Parathyroid adenoma (tissue), 2 donors: ENCODE measurements around the gene TAB2.

ENCODE experiments used
- H2AFZ ChIP-seq: fragments of 300-600 bp; sonication (generic); one replicate; pipeline ENCODE4 v1.7.0; 2017; ENCODE audit warnings: antibody characterized with exemption, mild to moderate bottlenecking
- H3K27ac ChIP-seq: fragments of 300-600 bp; sonication (generic); one replicate; pipeline ENCODE4 v1.7.0; 2017
- H3K27me3 ChIP-seq: fragments of 300-600 bp; sonication (generic); one replicate; pipeline ENCODE4 v1.7.0; 2017; ENCODE audit warnings: low read length; ENCODE audit not compliant: control insufficient read depth, insufficient read depth
- H3K36me3 ChIP-seq: fragments of 300-600 bp; sonication (generic); one replicate; pipeline ENCODE4 v1.7.0; 2017; ENCODE audit warnings: low read length; ENCODE audit not compliant: control insufficient read depth, insufficient read depth
- H3K4me1 ChIP-seq: fragments of 300-600 bp; sonication (generic); one replicate; pipeline ENCODE4 v1.7.0; 2017; ENCODE audit warnings: control low read depth
- H3K4me2 ChIP-seq: fragments of 300-600 bp; sonication (generic); one replicate; pipeline ENCODE4 v1.7.0; 2017; ENCODE audit warnings: low read length
- H3K4me3 ChIP-seq: fragments of 300-600 bp; sonication (generic); one replicate; pipeline ENCODE4 v1.7.0; 2017; ENCODE audit warnings: low read depth, low read length
- H3K79me2 ChIP-seq: fragments of 300-600 bp; sonication (generic); one replicate; pipeline ENCODE4 v1.7.0; 2017; ENCODE audit warnings: control low read depth
- H3K9ac ChIP-seq: fragments of 300-600 bp; sonication (generic); one replicate; pipeline ENCODE4 v1.7.0; 2017; ENCODE audit warnings: mild to moderate bottlenecking
- H3K9me3 ChIP-seq: fragments of 300-600 bp; sonication (generic); one replicate; pipeline ENCODE4 v1.7.0; 2017; ENCODE audit warnings: low read length; ENCODE audit not compliant: control insufficient read depth
- TF ChIP-seq, protein P1 (sequence below): fragments of 300-600 bp; sonication (generic); IDR thresholded peaks from one replicate; pipeline ENCODE4 v1.7.0; 2017; ENCODE audit warnings: antibody characterized with exemption, mild to moderate bottlenecking
- donor health status: primary hyperparathyroidism.

The TAB2 gene

DNA sequence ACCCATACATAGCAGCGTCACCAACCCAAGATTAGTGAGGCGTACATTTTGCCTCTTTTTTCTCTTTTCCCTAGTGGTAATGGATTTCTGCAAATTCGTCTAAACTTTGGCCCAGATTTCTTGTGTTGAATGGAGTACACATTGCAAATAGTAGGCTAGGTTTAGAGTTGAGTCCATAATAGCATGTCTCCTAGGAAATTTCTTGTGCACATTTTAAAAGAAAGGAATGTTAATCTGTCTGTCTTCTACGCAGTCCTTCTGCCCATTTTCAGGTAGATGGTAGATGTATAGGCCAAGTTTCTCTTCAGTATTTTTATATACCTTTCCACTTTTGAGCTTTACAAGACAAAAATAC is 15.7 kb downstream of the TAB2 start:
- Histone ChIP-seq H3K36me3 (no peaks in the 10 kb centered on the region), H2AFZ (no peak overlapping the region), H3K79me2 (peaks cover 54% of the 10 kb centered on the region), H3K9ac (no peak overlapping the region), H3K4me1 (peaks cover 42% of the 10 kb centered on the region), H3K4me2 (no peak overlapping the region), H3K9me3 (no peaks in the 10 kb centered on the region), H3K27ac (no peak overlapping the region), H3K4me3 (no peak overlapping the region), H3K27me3 (no peaks in the 10 kb centered on the region)
- TF ChIP-seq, protein P1, sequence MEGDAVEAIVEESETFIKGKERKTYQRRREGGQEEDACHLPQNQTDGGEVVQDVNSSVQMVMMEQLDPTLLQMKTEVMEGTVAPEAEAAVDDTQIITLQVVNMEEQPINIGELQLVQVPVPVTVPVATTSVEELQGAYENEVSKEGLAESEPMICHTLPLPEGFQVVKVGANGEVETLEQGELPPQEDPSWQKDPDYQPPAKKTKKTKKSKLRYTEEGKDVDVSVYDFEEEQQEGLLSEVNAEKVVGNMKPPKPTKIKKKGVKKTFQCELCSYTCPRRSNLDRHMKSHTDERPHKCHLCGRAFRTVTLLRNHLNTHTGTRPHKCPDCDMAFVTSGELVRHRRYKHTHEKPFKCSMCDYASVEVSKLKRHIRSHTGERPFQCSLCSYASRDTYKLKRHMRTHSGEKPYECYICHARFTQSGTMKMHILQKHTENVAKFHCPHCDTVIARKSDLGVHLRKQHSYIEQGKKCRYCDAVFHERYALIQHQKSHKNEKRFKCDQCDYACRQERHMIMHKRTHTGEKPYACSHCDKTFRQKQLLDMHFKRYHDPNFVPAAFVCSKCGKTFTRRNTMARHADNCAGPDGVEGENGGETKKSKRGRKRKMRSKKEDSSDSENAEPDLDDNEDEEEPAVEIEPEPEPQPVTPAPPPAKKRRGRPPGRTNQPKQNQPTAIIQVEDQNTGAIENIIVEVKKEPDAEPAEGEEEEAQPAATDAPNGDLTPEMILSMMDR = no peak

DNA sequence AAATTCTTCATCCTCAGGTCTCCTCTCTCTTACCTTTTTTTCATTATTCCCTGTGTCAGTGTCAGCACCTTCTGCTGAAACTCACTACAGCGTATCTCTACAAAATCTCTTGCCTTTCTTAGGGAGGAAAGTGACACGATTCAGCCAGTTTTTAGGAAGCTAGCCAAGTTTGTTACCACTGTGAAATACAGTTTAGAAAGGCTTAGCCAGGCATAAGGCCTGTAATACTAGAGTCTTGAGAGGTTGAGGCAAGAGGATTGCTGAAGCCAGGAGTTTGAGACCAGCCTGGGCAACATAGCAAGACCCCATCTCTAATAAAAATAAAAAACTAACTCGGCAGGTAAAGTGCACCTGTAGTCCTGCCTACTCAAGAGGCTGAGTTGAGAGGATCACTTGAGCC is 16.7 kb downstream of the TAB2 start:
- no peaks in the 10 kb centered on the region for H3K36me3 ChIP-seq
- H3K4me3 ChIP-seq = no peak overlapping the region
- H3K79me2 ChIP-seq = peaks cover 51% of the 10 kb centered on the region
- TF ChIP-seq, protein P1 = no peak
- H2AFZ ChIP-seq = no peak overlapping the region
- H3K27ac ChIP-seq = no peak overlapping the region
- H3K27me3 ChIP-seq = no peaks in the 10 kb centered on the region
- peaks cover 35% of the 10 kb centered on the region for H3K4me1 ChIP-seq
- H3K9me3 ChIP-seq = no peaks in the 10 kb centered on the region
- peak overlapping the region; percentile 20 for H3K4me2 ChIP-seq
- no peak overlapping the region for H3K9ac ChIP-seq

DNA sequence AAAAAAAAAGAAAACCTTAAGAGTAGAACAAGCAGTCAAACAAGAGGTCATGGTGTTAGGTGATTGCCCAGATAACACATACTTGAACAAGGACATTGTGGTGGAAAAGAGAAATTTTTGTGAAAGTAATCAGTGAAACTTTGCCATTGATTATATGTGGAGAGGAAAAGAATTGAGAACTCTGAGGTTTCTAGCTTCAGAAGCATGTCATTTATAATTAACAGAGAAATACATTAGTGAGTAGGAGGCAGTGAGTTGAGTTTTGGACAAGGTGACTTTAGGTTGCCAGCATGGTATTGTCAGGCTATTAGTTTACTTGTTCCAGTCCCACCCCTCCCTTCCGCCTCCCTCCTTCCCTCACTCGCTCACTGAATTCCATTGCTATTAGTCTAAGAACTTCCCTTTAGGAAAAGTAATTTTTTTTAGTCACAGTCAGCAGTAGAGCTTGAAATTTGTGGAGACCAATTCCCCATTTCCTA is 17.2 kb downstream of the TAB2 start:
- no peaks in the 10 kb centered on the region for H3K27me3 ChIP-seq

DNA sequence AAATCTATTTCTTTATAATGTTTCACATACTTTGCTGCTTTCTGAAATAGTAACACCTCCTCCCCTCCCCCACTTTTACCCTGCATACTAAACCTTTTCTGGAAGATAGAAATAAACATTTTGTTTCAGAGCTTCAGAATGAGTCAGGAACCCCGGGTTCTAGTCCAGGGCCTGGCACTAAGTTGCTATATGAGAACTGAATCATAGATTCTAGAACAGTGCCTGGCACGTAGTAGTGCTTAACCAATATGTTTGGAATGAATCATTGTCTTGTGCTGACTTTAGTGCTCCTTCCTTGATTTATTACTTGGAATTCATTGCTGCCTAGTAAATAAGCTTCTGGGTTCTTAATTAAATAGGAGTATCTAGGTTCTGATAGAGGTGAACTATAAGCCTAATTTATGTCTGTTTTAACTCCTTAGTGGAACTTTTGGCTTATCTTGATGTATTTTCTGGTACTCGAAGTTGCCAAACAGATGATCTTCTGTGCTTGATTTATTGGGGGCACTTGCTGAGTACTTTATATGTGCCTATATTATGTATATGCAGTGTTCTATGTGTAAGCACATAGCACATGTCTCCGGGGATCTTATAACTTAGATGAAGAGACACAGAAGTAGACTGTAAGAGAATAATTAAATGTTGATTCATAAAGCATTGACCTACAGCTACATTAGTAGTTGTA is 18.6 kb downstream of the TAB2 start:
- H3K27ac ChIP-seq = no peak overlapping the region
- H3K36me3 ChIP-seq = no peaks in the 10 kb centered on the region
- H3K4me2 ChIP-seq = no peak overlapping the region
- no peak overlapping the region for H3K4me3 ChIP-seq
- H3K27me3 ChIP-seq = no peaks in the 10 kb centered on the region
- no peak overlapping the region for H3K9ac ChIP-seq
- H2AFZ ChIP-seq = no peak overlapping the region
- no peaks in the 10 kb centered on the region for H3K9me3 ChIP-seq
- peaks cover 33% of the 10 kb centered on the region for H3K4me1 ChIP-seq
- H3K79me2 ChIP-seq = peaks cover 40% of the 10 kb centered on the region
- TF ChIP-seq, protein P1 = no peak

More for the DNA sequence above, 17.2 kb downstream of the TAB2 start:
- Histone ChIP-seq H3K79me2 (peaks cover 47% of the 10 kb centered on the region), H3K27ac (no peak overlapping the region), H3K36me3 (no peaks in the 10 kb centered on the region), H3K4me2 (peak overlapping the region; percentile 20), H3K9ac (no peak overlapping the region), H3K4me3 (no peak overlapping the region), H2AFZ (no peak overlapping the region), H3K4me1 (peaks cover 33% of the 10 kb centered on the region), H3K9me3 (no peaks in the 10 kb centered on the region)
- TF ChIP-seq, protein P1 = no peak

DNA sequence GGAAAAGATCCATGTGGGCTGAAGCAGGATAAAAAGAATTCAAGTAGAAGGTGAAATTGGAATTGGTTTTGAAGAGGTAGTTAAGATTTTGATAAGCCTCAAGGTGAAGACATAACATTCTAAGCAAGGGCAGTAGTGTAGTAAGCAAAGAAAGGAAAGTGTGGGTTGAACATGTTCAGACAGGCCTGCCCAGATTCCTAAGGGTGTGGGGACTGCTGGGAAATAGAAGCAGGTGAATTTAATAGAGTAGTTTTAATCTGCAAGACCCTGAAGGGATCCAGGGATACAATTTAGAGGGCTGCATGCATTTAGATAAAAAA is 19.1 kb downstream of the TAB2 start:
- peaks cover 28% of the 10 kb centered on the region for H3K4me1 ChIP-seq
- no peak overlapping the region for H3K27ac ChIP-seq
- no peaks in the 10 kb centered on the region for H3K27me3 ChIP-seq
- TF ChIP-seq, protein P1 = no peak
- no peak overlapping the region for H3K9ac ChIP-seq
- H3K79me2 ChIP-seq = peaks cover 40% of the 10 kb centered on the region
- H3K4me3 ChIP-seq = no peak overlapping the region
- no peak overlapping the region for H2AFZ ChIP-seq
- no peaks in the 10 kb centered on the region for H3K9me3 ChIP-seq
- H3K36me3 ChIP-seq = no peaks in the 10 kb centered on the region
- H3K4me2 ChIP-seq = no peak overlapping the region
